ENCODE data around the gene BCAT1. TPM values are rescaled to one million over a fixed set of nuclear protein-coding genes. Genes with fewer than 3 reads are reported as not detected.
A peak's percentile ranks its signal among the peaks of the same experiment; 100 is the strongest.

The BCAT1 gene
- total and polyA plus RNA-seq, 2 experiments from 2014 or later = 46.4 to 72.8 TPM

GRCh38 chr12:24845615-24846014 lies 103.3 kb downstream of the BCAT1 start:
- H3K9me2 ChIP-seq (replicated peaks; ENCODE audit: insufficient read depth) = no peaks in the 10 kb centered on the region
- H3K9me3 ChIP-seq (ENCODE audit: low read depth) = no peaks in the 10 kb centered on the region
- H3K4me2 ChIP-seq = no peak overlapping the region
- no peaks in the 10 kb centered on the region for H3K4me1 ChIP-seq (ENCODE audit: insufficient read depth)
- 92% methylated on average over 3 of the region's 3 CpGs for WGBS (ENCODE audit: low lambda C conversion rate, missing lambda C conversion rate)
- no peak overlapping the region for H3K27ac ChIP-seq
- no peaks in the 10 kb centered on the region for H3K79me2 ChIP-seq
- H2AFZ ChIP-seq = no peak overlapping the region
- TF ChIP-seq EZH2 (IDR thresholded peaks at IDR 0.05; ENCODE audit: borderline replicate concordance) (no peak), CTCF (IDR thresholded peaks at IDR 0.05; ENCODE audit: poor library complexity) (no peak), EZH2phosphoT487 (IDR thresholded peaks at IDR 0.05; ENCODE audit: low read depth, severe bottlenecking, unreplicated experiment) (no peak)
- H3K4me3 ChIP-seq = no peak overlapping the region
- no peak for DNase-seq (ENCODE audit: low spot score)
- H4K20me1 ChIP-seq (ENCODE audit: insufficient read depth, poor library complexity, severe bottlenecking) = no peaks in the 10 kb centered on the region
- H3K27me3 ChIP-seq = no peaks in the 10 kb centered on the region
- H3K36me3 ChIP-seq (replicated peaks; ENCODE audit: insufficient read depth, low read depth) = no peaks in the 10 kb centered on the region

GRCh38 chr12:24840046-24840800 lies 108.7 kb downstream of the BCAT1 start:
- no peaks in the 10 kb centered on the region for H4K20me1 ChIP-seq (ENCODE audit: insufficient read depth, poor library complexity, severe bottlenecking)
- DNase-seq (ENCODE audit: low spot score) = no peak
- H3K79me2 ChIP-seq = no peaks in the 10 kb centered on the region
- H3K27ac ChIP-seq = peak overlapping the region; percentile 15
- no peaks in the 10 kb centered on the region for H3K36me3 ChIP-seq (replicated peaks; ENCODE audit: insufficient read depth, low read depth)
- no peak overlapping the region for H3K4me2 ChIP-seq
- no peaks in the 10 kb centered on the region for H3K9me3 ChIP-seq (ENCODE audit: low read depth)
- TF ChIP-seq EZH2phosphoT487 (IDR thresholded peaks at IDR 0.05; ENCODE audit: low read depth, severe bottlenecking, unreplicated experiment) (no peak), CTCF (IDR thresholded peaks at IDR 0.05; ENCODE audit: poor library complexity) (no peak), EZH2 (IDR thresholded peaks at IDR 0.05; ENCODE audit: borderline replicate concordance) (no peak)
- H3K4me3 ChIP-seq = no peak overlapping the region
- no peaks in the 10 kb centered on the region for H3K9me2 ChIP-seq (replicated peaks; ENCODE audit: insufficient read depth)
- H3K27me3 ChIP-seq = no peaks in the 10 kb centered on the region
- H2AFZ ChIP-seq = no peak overlapping the region
- 73% methylated on average over 1 of the region's 1 CpG for WGBS (ENCODE audit: low lambda C conversion rate, missing lambda C conversion rate)
- H3K4me1 ChIP-seq (ENCODE audit: insufficient read depth) = peaks cover 4% of the 10 kb centered on the region

GRCh38 chr12:24839268-24839791 lies 109.6 kb downstream of the BCAT1 start:
- no peaks in the 10 kb centered on the region for H3K79me2 ChIP-seq
- WGBS (ENCODE audit: low lambda C conversion rate, missing lambda C conversion rate) = 93% methylated on average over 13 of the region's 13 CpGs
- peak overlapping the region; percentile 22 for H3K27ac ChIP-seq

More at GRCh38 chr12:24839268-24839791, 109.6 kb downstream of the BCAT1 start:
- no peaks in the 10 kb centered on the region for H3K9me2 ChIP-seq (replicated peaks; ENCODE audit: insufficient read depth)
- H3K36me3 ChIP-seq (replicated peaks; ENCODE audit: insufficient read depth, low read depth) = no peaks in the 10 kb centered on the region
- no peak overlapping the region for H2AFZ ChIP-seq
- no peak overlapping the region for H3K4me2 ChIP-seq
- no peak overlapping the region for H3K4me3 ChIP-seq
- H3K27me3 ChIP-seq = no peaks in the 10 kb centered on the region
- no peak for TF ChIP-seq EZH2 (IDR thresholded peaks at IDR 0.05; ENCODE audit: borderline replicate concordance)
- no peak for TF ChIP-seq CTCF (IDR thresholded peaks at IDR 0.05; ENCODE audit: poor library complexity)
- TF ChIP-seq EZH2phosphoT487 (IDR thresholded peaks at IDR 0.05; ENCODE audit: low read depth, severe bottlenecking, unreplicated experiment) = no peak
- no peaks in the 10 kb centered on the region for H4K20me1 ChIP-seq (ENCODE audit: insufficient read depth, poor library complexity, severe bottlenecking)
- no peaks in the 10 kb centered on the region for H3K9me3 ChIP-seq (ENCODE audit: low read depth)
- H3K4me1 ChIP-seq (ENCODE audit: insufficient read depth) = peaks cover 4% of the 10 kb centered on the region
- DNase-seq (ENCODE audit: low spot score) = no peak

All from hepatocyte (in vitro differentiated cells).